Thyroid gland (tissue), 4 donors: Measurements from ENCODE around the gene UBE2D1. TPM values are rescaled to one million over a fixed set of nuclear protein-coding genes. Genes with fewer than 3 reads are reported as not detected.

Source experiments
- DNase-seq, 2 donors: peaks; one replicate each; pipeline ENCODE4 v3.0.0-alpha.2; 2019
- H3K27ac ChIP-seq, 3 donors: fragments of 200-600 bp; sonication (generic); 1 replicate in 2 of 3; 2 replicates in 1 of 3; pipeline ENCODE4 v1.5.1; 2016 to 2019; ENCODE audit warnings: mild to moderate bottlenecking in 1 of 3, moderate library complexity in 1 of 3
- H3K27me3 ChIP-seq: fragments of 200-600 bp; sonication (generic); one replicate; pipeline ENCODE4 v1.5.1; 2019
- H3K36me3 ChIP-seq, 2 donors: fragments of 200-600 bp; sonication (generic); one replicate each; pipeline ENCODE4 v1.5.1; 2016 to 2019
- H3K4me1 ChIP-seq, 2 donors: fragments of 200-600 bp; sonication (generic); one replicate each; pipeline ENCODE4 v1.5.1; 2017 to 2019
- H3K4me3 ChIP-seq, 3 donors: fragments of 200-600 bp; sonication (generic); replicated peaks in 1 of 3; 1 replicate in 2 of 3; 2 replicates in 1 of 3; pipeline ENCODE4 v1.5.1; 2016; ENCODE audit warnings: mild to moderate bottlenecking in 1 of 3
- H3K9me3 ChIP-seq: fragments of 200-600 bp; sonication (generic); one replicate; pipeline ENCODE4 v1.5.1; 2017
- CTCF ChIP-seq, 6 experiments: fragments of 200-600 bp in 3 of 6; fragments of 450-650 bp in 3 of 6; sonication (generic) in 3 of 6; IDR thresholded peaks; one replicate each; pipeline ENCODE4 v1.5.1; 2016 to 2019; ENCODE audit warnings: antibody characterized with exemption in 6 of 6, mild to moderate bottlenecking in 2 of 6, inconsistent platforms in 1 of 6, moderate library complexity in 1 of 6
- POLR2A ChIP-seq, 2 donors: fragments of 450-650 bp; IDR thresholded peaks; one replicate each; pipeline ENCODE4 v1.6.1; 2017; ENCODE audit warnings: antibody characterized with exemption in 2 of 2, mild to moderate bottlenecking in 2 of 2, moderate library complexity in 1 of 2
- WGBS, 2 donors: methylation state at CpG; one replicate each; pipeline ENCODE4 v1.1.5; 2017; 5-methylcytosine and 5-hydroxymethylcytosine counted together
- intact Hi-C: fragments of 100-400 bp; cut with DNase I; formaldehyde crosslinking; loops from one replicate; pipeline ENCODE4 v1.15.1; 2023
- total RNA-seq, 4 donors: library from RNA; depleted of rRNA; stranded (reverse); fragments of >200 nt; gene quantifications; one replicate each; pipeline ENCODE4 v1.2.3, GENCODE V29; 2016

The UBE2D1 gene
- total RNA-seq, 4 donors from 2014 or later: 11.3 to 25.4 (median 18.7) TPM

GRCh38 chr10:58400609-58401008 is 65.8 kb downstream of the UBE2D1 start:
- DNase-seq: no peak
- Histone ChIP-seq H3K4me1 (no peaks in the 10 kb centered on the region), H3K27ac (no peak overlapping the region), H3K36me3 (peaks cover 4 to 11% of the 10 kb centered on the region in 2 donors), H3K9me3 (no peaks in the 10 kb centered on the region), H3K27me3 (no peaks in the 10 kb centered on the region), H3K4me3 (no peak overlapping the region)
- no peak for TF ChIP-seq POLR2A (IDR thresholded peaks at IDR 0.05)
- TF ChIP-seq CTCF (IDR thresholded peaks at IDR 0.05): no peak
- intact Hi-C loops: no loop called here
- WGBS, 2 donors: 87 to 88% methylated on average over 1 of the region's 1 CpG

DNA sequence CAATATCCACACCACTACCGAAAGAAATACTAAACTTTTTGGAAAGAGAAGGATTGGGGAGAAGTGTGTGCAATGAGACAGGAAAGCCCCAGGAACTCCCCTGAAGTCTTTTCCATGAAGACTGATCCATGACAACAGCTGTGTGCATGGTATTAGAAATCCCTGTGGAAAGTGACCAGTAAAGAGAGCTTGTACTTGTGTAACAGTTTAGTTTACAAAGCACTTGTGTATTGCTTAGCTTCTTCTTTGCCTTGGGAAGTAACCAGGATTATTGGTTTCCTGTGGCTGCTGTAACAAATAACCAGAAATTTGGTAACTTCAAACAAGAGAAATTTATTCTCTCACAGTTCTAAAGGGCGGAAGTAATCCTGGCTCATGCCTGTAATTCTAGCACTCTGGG is 69.2 kb downstream of the UBE2D1 start:
- DNase-seq: no peak
- Histone ChIP-seq H3K4me1 (no peaks in the 10 kb centered on the region), H3K36me3 (no peaks in the 10 kb centered on the region), H3K4me3 (no peak overlapping the region), H3K27me3 (no peaks in the 10 kb centered on the region), H3K27ac (no peak overlapping the region), H3K9me3 (no peaks in the 10 kb centered on the region)
- TF ChIP-seq POLR2A (IDR thresholded peaks at IDR 0.05) (no peak), CTCF (IDR thresholded peaks at IDR 0.05) (no peak)
- intact Hi-C loops: no loop called here
- WGBS, 2 donors: 73 to 100% methylated on average over 2 of the region's 2 CpGs

GRCh38 chr10:58409956-58410610 is 75.3 kb downstream of the UBE2D1 start:
- Histone ChIP-seq H3K4me1 (no peaks in the 10 kb centered on the region), H3K36me3 (no peaks in the 10 kb centered on the region), H3K27me3 (no peaks in the 10 kb centered on the region), H3K4me3 (no peak overlapping the region), H3K27ac (no peak overlapping the region), H3K9me3 (no peaks in the 10 kb centered on the region)
- WGBS, 2 donors: 65 to 69% methylated on average over 4 of the region's 4 CpGs
- intact Hi-C loops: no loop called here
- DNase-seq: no peak
- TF ChIP-seq CTCF (IDR thresholded peaks at IDR 0.05) (no peak), POLR2A (IDR thresholded peaks at IDR 0.05) (no peak)

- 35 to 44% methylated on average over 2 of the region's 2 CpGs for WGBS, 2 donors
- no peaks in the 10 kb centered on the region for H3K27me3 ChIP-seq
- no peaks in the 10 kb centered on the region for H3K4me1 ChIP-seq
- no peak for DNase-seq
- H3K4me3 ChIP-seq: no peak overlapping the region
- TF ChIP-seq CTCF (IDR thresholded peaks at IDR 0.05): no peak
- no peak for TF ChIP-seq POLR2A (IDR thresholded peaks at IDR 0.05)
- no peak overlapping the region for H3K27ac ChIP-seq
- no peaks in the 10 kb centered on the region for H3K9me3 ChIP-seq
- intact Hi-C loops: no loop called here
- no peaks in the 10 kb centered on the region for H3K36me3 ChIP-seq
These were observed 77.7 kb downstream of the UBE2D1 start for GRCh38 chr10:58412502-58412961.

DNA sequence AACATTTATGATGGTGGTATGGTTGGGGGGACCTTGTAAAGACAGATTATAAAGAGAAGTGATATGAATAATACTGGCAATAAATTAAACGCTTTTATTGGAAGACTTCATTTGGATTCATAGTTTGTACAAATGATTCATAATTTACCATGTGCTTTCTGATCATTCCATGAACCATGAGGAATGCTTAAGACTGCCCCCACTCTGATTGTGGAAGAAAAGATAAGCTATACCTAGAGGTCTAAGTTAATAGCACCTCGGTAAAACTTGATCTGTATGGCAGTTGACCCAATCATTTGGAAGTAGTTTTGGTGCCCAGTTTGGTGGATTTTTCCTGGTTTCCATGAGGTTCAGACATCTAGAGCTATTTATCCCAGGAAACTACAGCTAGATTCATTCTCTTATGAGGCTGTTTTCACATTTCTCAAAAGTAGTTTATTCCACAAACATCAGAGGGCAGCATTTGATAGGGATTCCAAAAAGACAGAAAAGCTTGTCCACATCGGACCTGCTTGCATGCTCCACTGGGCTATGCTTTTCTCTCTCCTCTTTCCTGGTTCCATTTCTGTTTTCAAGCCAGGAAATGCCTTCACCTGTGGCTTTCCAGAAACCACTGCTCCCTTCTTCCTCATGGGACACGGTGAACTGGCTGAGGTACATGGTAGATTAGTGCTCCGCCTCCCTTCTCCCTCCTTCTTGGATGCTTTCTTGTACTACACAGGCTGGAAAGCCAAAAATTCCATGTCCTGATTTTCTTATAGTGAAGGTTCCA is 79.7 kb downstream of the UBE2D1 start:
- Histone ChIP-seq H3K27ac (no peak overlapping the region), H3K27me3 (no peaks in the 10 kb centered on the region), H3K9me3 (no peaks in the 10 kb centered on the region), H3K4me3 (no peak overlapping the region), H3K36me3 (no peaks in the 10 kb centered on the region), H3K4me1 (no peaks in the 10 kb centered on the region)
- TF ChIP-seq CTCF (IDR thresholded peaks at IDR 0.05) (peak in 3 of 6 experiments; percentile 21 to 38 (median 27)), POLR2A (IDR thresholded peaks at IDR 0.05) (no peak)
- DNase-seq: no peak
- intact Hi-C loops: no loop called here
- 48 to 57% methylated on average over 5 of the region's 5 CpGs for WGBS, 2 donors
